ENCODE data around the gene SRCAP.

SRCAP gene

GRCh38 chr16:30747799-30748633, 49.0 kb downstream of the SRCAP start, which contains the start of gene PHKG2:
TSS of gene PHKG2 (plus strand) at chr16:30748425. CDS start at chr16:30748821, 396 bp downstream.
- peak within 1 kb of the TSS; percentile 82 for H3K27ac ChIP-seq
- peak within 1 kb of the TSS; percentile 68 for H3K4me3 ChIP-seq (ENCODE audit: low read depth, low read length)
- no peaks in the 10 kb centered on the region for H3K27me3 ChIP-seq (ENCODE audit: insufficient read depth, low read depth, severe bottlenecking)
- no peaks in the 10 kb centered on the region for H3K9me3 ChIP-seq (ENCODE audit: severe bottlenecking)
- TF ChIP-seq CTCF (IDR thresholded peaks at IDR 0.05; ENCODE audit: low read depth, low read length) = no peak
- peaks cover 54% of the 10 kb centered on the region for H3K36me3 ChIP-seq
- peak; percentile 99 for DNase-seq

GRCh38 chr16:30748634-30749445, 49.9 kb downstream of the SRCAP start:
- Histone ChIP-seq H3K4me3 (ENCODE audit: low read depth, low read length) (peak overlapping the region; percentile 68), H3K36me3 (peaks cover 57% of the 10 kb centered on the region), H3K27ac (peak overlapping the region; percentile 77), H3K27me3 (ENCODE audit: insufficient read depth, low read depth, severe bottlenecking) (no peaks in the 10 kb centered on the region), H3K9me3 (ENCODE audit: severe bottlenecking) (no peaks in the 10 kb centered on the region)
- TF ChIP-seq CTCF (IDR thresholded peaks at IDR 0.05; ENCODE audit: low read depth, low read length) = no peak
- peak; percentile 55 for DNase-seq

- Histone ChIP-seq H3K27me3 (ENCODE audit: insufficient read depth, low read depth, severe bottlenecking) (no peaks in the 10 kb centered on the region), H3K36me3 (peaks cover 59% of the 10 kb centered on the region), H3K27ac (no peak overlapping the region), H3K9me3 (ENCODE audit: severe bottlenecking) (no peaks in the 10 kb centered on the region), H3K4me3 (ENCODE audit: low read depth, low read length) (no peak overlapping the region)
- no peak for DNase-seq
- no peak for TF ChIP-seq CTCF (IDR thresholded peaks at IDR 0.05; ENCODE audit: low read depth, low read length)
These were observed 51.2 kb downstream of the SRCAP start for GRCh38 chr16:30750201-30750600.

- no peaks in the 10 kb centered on the region for H3K27me3 ChIP-seq (ENCODE audit: insufficient read depth, low read depth, severe bottlenecking)
- DNase-seq = no peak
- no peak for TF ChIP-seq CTCF (IDR thresholded peaks at IDR 0.05; ENCODE audit: low read depth, low read length)
- no peaks in the 10 kb centered on the region for H3K9me3 ChIP-seq (ENCODE audit: severe bottlenecking)
- no peak overlapping the region for H3K4me3 ChIP-seq (ENCODE audit: low read depth, low read length)
- H3K27ac ChIP-seq = no peak overlapping the region
- H3K36me3 ChIP-seq = peaks cover 59% of the 10 kb centered on the region
These were observed 52.0 kb downstream of the SRCAP start for GRCh38 chr16:30750876-30751465.

GRCh38 chr16:30753596-30753995, 54.6 kb downstream of the SRCAP start:
- Histone ChIP-seq H3K27ac (no peak overlapping the region), H3K27me3 (ENCODE audit: insufficient read depth, low read depth, severe bottlenecking) (no peaks in the 10 kb centered on the region), H3K9me3 (ENCODE audit: severe bottlenecking) (no peaks in the 10 kb centered on the region), H3K4me3 (ENCODE audit: low read depth, low read length) (no peak overlapping the region), H3K36me3 (peaks cover 78% of the 10 kb centered on the region)
- no peak for DNase-seq
- TF ChIP-seq CTCF (IDR thresholded peaks at IDR 0.05; ENCODE audit: low read depth, low read length) = no peak
